Spinal cord (tissue), 10 donors: ENCODE results near the gene RPAIN. TPM values are rescaled to one million over a fixed set of nuclear protein-coding genes. Genes with fewer than 3 reads are reported as not detected.
"Not testable (repeated sequence)": the region's sequence is repeated elsewhere in the genome, so short reads cannot be mapped to it uniquely, and the experiment has no call there.

ENCODE experiments used
- DNase-seq, 6 donors: peaks; one replicate each; pipeline versions ENCODE4 v3.0.0 to v3.0.0-alpha.2; 2013 to 2015; ENCODE audit warnings: low spot score in 6 of 6, low read depth in 4 of 6
- H3K27ac ChIP-seq: one replicate; pipeline ENCODE4 v1.5.1; 2013; ENCODE audit warnings: low read depth, low read length, control low read depth
- H3K27me3 ChIP-seq: one replicate; pipeline ENCODE4 v1.6.1; 2013; ENCODE audit warnings: low read length; ENCODE audit not compliant: control insufficient read depth, insufficient read depth
- H3K36me3 ChIP-seq: one replicate; pipeline ENCODE4 v1.6.1; 2013; ENCODE audit warnings: low read length; ENCODE audit not compliant: control insufficient read depth, insufficient read depth
- H3K4me1 ChIP-seq: one replicate; pipeline ENCODE4 v1.6.1; 2013; ENCODE audit warnings: low read length; ENCODE audit not compliant: control insufficient read depth, insufficient read depth
- H3K4me3 ChIP-seq: one replicate; pipeline ENCODE4 v1.5.1; 2013; ENCODE audit warnings: low read depth, low read length, control low read depth
- H3K9me3 ChIP-seq: one replicate; pipeline ENCODE4 v1.6.1; 2013; ENCODE audit warnings: low read length; ENCODE audit not compliant: control insufficient read depth, insufficient read depth
- WGBS: methylation state at CpG from one replicate; pipeline ENCODE4 v1.1.5; 2013; ENCODE audit warnings: missing lambda C conversion rate; ENCODE audit not compliant: insufficient coverage; 5-methylcytosine and 5-hydroxymethylcytosine counted together
- polyA plus RNA-seq, 2 donors: library from polyadenylated mRNA; unstranded; fragments of 120-200 nt; gene quantifications; one replicate each; pipeline ENCODE4 v1.2.1, GENCODE V29; 2013; ENCODE audit not compliant: insufficient read length in 2 of 2
- total RNA-seq, 2 donors: library from RNA; depleted of rRNA in 1 of 2; stranded (reverse); fragments of 120-200 nt in 1 of 2; fragments of >200 nt in 1 of 2; gene quantifications; one replicate each; pipeline versions ENCODE4 v1.2.3 to v1.2.4, GENCODE V29; 2013 to 2014
- donor health status: healthy.

The RPAIN gene
- total and polyA plus RNA-seq, 4 donors, result 50.1 to 111 (median 87.0) TPM

DNA sequence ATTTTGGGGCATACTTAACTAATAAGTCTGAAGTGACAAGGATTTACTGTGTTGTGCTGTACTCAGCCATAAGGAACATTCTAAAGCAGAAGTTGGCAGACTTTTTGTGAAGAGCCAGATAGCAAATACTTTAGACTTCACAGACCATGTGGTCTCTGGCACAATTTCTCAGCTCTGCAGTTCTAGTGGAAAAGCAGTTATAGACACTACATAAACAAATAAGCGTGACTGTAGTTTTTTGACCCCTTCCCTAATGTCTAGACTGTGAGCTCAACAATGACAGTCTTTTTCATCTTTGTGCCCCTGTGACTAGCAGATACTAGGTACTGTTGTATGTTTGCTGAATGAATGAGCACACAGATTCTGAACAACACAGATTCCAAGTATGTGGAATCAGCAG is 4.9 kb downstream of the RPAIN start:
- Histone ChIP-seq H3K27me3 (no peaks in the 10 kb centered on the region), H3K9me3 (no peaks in the 10 kb centered on the region), H3K36me3 (peaks cover 63% of the 10 kb centered on the region), H3K4me3 (no peak overlapping the region), H3K4me1 (peaks cover 5% of the 10 kb centered on the region), H3K27ac (no peak overlapping the region)
- WGBS, result no CpG with 5 or more reads among the region's 1 CpG
- DNase-seq, result no peak

DNA sequence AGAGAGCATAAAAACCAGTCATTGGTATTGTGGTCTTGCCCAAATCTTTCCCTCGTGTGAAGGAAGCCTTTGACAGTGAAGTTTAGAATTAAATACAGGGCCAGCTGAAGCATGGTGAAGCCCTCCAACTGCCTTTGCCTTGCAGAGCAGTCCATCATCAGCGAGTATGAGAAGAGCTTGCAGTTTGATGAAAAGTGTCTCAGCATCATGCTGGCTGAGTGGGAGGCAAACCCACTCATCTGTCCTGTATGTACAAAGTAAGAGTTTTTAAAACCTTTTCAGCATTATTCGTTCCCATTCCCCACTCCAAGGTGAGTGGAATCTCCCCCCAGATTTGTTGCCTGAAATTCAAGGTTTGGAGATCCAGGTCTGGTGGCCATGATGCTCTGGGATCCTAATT is 5.8 kb downstream of the RPAIN start:
- no peaks in the 10 kb centered on the region for H3K27me3 ChIP-seq
- H3K27ac ChIP-seq, result no peak overlapping the region
- H3K4me1 ChIP-seq, result peaks cover 5% of the 10 kb centered on the region
- H3K36me3 ChIP-seq, result peaks cover 72% of the 10 kb centered on the region
- H3K4me3 ChIP-seq, result no peak overlapping the region
- WGBS, result 0% methylated on average over 1 of the region's 3 CpGs
- DNase-seq, result no peak
- H3K9me3 ChIP-seq, result no peaks in the 10 kb centered on the region

DNA sequence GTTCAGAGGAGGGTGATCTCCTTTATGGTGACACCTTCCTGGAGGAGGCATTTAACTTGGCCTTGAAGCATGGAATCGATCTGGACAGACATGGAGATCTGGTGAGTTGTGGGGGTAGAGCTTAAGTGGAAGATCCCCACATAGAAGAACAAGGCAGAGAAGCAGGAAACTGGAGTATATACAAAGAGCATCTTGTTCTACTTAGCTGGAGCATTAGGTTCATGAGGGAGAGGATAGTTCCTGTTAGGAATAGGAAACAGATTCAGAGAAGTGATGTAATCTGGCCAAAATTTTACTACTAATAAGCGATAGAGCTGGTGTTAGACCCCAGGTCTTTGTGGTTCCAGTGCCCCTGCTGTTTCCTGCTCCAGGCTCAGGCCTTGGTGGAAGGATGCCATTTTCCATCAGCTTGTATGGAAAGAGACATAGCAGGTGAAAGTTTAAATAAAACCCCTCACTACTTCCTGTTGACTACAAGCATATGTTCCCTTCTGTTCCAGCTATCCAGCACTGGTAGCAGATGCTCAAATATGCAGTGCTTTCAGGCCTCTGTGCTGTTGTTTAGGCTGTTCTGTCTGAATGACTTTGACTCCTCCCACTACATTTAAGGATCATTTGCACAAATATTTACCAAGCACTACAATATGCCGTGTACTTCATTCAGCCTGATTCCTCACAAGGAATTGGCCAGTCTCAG is 9.4 kb downstream of the RPAIN start:
- H3K36me3 ChIP-seq, result peaks cover 77% of the 10 kb centered on the region
- 95% methylated on average over 3 of the region's 3 CpGs for WGBS
- no peak overlapping the region for H3K27ac ChIP-seq
- H3K9me3 ChIP-seq, result no peaks in the 10 kb centered on the region
- no peak for DNase-seq
- no peak overlapping the region for H3K4me3 ChIP-seq
- no peaks in the 10 kb centered on the region for H3K4me1 ChIP-seq
- H3K27me3 ChIP-seq, result no peaks in the 10 kb centered on the region

DNA sequence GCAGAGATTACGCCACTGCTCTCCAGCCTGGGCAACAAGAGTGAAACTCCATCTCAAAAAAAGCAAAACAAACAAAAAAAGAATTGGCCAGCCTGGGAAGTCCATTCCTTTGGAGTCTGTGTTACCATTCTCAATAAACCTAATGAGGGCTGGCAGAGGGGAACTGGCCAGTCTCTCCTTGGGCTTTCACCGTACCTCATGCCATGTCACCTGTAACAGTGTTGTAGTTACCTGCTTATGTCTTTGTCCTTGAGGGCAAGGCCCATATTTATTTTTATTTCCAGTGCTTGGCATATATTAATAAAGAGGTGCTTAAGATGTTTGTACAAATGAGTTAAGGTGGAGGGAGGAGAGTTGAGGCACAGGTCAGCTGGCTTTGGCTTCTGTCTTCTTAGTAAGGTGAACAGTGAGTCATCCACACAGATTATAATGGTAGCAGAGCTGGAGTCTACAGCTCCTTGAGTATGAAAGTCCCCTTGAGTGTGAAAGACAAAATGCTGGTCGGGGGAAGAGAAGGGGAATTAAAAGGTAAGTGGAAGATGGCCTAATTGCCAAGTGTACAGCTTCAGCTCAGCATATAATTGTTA is 10.5 kb downstream of the RPAIN start:
- Histone ChIP-seq H3K4me1 (no peaks in the 10 kb centered on the region), H3K27ac (no peak overlapping the region), H3K27me3 (no peaks in the 10 kb centered on the region), H3K4me3 (no peak overlapping the region), H3K9me3 (no peaks in the 10 kb centered on the region), H3K36me3 (peaks cover 81% of the 10 kb centered on the region)
- DNase-seq, result no peak
- 90% methylated on average over 2 of the region's 3 CpGs for WGBS

DNA sequence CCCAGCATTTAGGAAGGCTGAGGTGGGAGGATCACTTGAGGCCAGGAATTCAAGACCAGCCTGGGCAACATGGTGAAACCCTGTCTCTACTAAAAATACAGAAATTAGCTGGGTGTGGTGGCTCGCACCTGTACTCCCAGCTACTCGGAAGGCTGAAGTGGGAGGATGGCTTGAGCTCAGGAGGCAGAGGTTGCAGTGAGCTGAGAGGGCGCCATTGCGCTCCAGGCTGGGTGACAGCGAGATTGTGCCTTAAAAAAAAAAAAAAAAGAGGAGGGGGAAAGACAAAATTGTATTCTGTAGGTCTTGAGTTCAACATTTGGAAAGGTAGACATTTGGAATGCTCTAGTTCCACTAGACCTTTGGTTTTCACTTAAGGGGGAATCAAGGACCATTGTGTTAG is 11.3 kb downstream of the RPAIN start:
- peaks cover 80% of the 10 kb centered on the region for H3K36me3 ChIP-seq
- not testable (repeated sequence) for H3K27ac ChIP-seq, H3K4me1 ChIP-seq, H3K9me3 ChIP-seq, H3K4me3 ChIP-seq, H3K27me3 ChIP-seq, DNase-seq
- WGBS, result 67% methylated on average over 5 of the region's 5 CpGs

DNA sequence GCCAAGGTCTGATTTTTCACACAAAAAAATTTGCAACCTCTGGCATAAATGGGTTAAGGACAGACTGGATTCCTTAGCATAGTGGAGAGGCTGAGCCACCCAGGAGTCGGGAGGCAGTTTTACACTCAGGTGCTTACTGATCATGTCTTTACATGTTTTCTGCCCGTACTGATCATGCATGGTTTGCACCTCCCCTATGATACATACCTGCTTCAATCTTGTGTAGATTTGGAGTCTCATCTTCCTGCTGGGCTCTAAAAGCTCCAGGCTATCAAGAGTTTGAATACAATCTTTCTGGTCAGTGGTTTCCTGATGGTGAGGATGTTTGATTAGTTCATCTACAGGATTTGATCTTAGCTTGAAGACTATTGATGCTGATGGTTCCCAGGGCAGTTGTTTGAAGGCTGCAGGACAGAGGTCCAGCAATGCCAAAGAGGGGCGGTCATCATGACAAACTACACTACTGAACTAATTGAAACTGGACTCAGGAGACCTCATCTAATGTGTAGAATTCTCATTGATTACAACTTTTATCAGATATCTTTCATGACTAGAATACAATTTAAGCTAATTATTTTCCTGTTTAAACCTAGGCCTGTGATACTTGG is 12.1 kb downstream of the RPAIN start:
- no peaks in the 10 kb centered on the region for H3K27me3 ChIP-seq
- H3K4me1 ChIP-seq, result no peaks in the 10 kb centered on the region
- no peaks in the 10 kb centered on the region for H3K9me3 ChIP-seq
- H3K4me3 ChIP-seq, result no peak overlapping the region
- peaks cover 78% of the 10 kb centered on the region for H3K36me3 ChIP-seq
- H3K27ac ChIP-seq, result no peak overlapping the region
- no peak for DNase-seq
- no CpG with 5 or more reads among the region's 3 CpGs for WGBS

DNA sequence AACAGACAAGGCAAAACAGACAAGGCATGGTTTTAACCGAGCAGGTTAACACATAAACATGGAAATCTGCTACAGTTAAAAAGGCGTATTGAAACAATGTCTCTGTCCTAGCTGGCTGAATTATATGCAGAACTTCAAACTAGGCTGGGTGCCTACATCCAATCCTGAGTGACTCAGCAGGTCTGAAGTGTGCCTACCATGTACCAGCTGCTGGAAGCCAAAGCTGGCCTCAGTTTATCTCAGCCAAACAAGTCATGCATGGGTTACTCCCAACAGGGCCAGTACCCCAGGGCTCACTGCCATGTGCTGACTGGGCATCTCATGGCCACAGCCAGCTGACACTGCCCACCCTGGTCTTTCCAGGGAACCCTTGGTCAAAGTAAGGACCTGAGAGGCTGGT is 15.0 kb downstream of the RPAIN start:
- H3K36me3 ChIP-seq, result peaks cover 55% of the 10 kb centered on the region
- no peaks in the 10 kb centered on the region for H3K27me3 ChIP-seq
- WGBS, result 95% methylated on average over 2 of the region's 2 CpGs
- H3K27ac ChIP-seq, result no peak overlapping the region
- H3K9me3 ChIP-seq, result no peaks in the 10 kb centered on the region
- H3K4me3 ChIP-seq, result no peak overlapping the region
- DNase-seq, result no peak
- peaks cover 9% of the 10 kb centered on the region for H3K4me1 ChIP-seq

DNA sequence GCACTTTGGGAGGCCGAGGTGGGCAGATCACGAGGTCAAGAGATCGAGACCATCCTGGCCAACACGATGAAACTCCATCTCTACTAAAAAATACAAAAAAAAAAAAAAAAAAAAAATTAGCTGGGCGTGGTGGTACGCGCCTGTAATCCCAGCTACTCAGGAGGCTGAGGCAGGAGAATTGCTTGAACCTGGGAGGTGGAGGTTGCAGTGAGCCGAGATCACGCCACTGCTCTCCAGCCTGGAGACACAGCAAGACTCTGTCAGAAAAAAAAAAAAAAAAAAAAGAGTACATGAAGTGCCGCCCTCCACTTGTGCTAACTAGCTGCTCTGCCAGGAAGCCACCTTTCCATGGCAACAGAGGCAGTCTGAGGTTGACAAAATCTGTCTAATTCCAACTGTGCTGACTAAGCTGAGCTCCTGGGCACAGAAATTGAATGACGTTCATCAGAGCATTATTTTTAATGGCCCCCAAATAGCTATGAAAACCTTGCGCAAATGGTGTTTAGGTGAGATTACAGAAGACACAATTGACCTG is 15.9 kb downstream of the RPAIN start:
- H3K36me3 ChIP-seq, result peaks cover 47% of the 10 kb centered on the region
- H3K27ac ChIP-seq, H3K27me3 ChIP-seq, H3K4me1 ChIP-seq, H3K9me3 ChIP-seq, DNase-seq, H3K4me3 ChIP-seq: not testable (repeated sequence)
- WGBS, result 75% methylated on average over 2 of the region's 12 CpGs

DNA sequence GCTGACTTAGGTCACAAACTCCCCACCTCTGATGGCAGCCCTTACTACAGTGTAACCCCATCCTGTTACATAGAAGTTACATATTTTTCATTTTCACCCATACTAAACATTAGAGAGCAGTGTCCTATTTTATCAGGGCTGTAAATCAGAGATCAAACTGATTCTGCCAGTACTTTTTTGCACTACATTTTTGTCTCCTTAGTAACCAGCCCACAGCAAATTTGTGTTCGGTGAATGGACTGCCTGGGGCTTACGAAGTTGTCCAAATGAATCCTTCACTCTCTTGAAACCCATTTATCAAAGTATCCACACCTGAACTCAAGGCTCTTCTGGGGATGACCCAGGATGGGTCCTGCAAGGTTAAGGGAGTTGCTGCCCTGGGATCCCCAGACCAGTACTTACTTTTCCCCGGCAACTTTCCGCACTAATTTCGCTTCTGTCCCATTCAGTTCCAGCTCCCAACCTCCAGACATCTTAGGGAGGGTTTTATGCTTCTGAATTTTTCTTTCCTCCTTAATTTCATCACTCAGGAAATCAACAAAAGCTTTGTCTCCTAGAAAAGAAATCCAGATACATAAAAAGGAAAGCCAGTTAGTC is 17.8 kb downstream of the RPAIN start:
- no peak for DNase-seq
- Histone ChIP-seq H3K4me3 (peak overlapping the region; percentile 66), H3K27ac (no peak overlapping the region), H3K27me3 (no peaks in the 10 kb centered on the region), H3K36me3 (peaks cover 48% of the 10 kb centered on the region), H3K4me1 (peaks cover 9% of the 10 kb centered on the region), H3K9me3 (no peaks in the 10 kb centered on the region)
- 90% methylated on average over 2 of the region's 5 CpGs for WGBS
